Epithelial cell of esophagus (primary cell): ENCODE results near the gene P2RY2.

Experiments
- DNase-seq: peaks from one replicate; pipeline ENCODE4 v3.0.0; 2010; ENCODE audit warnings: low read depth
- H3K4me3 ChIP-seq: 2 replicates; pipeline ENCODE4 v1.5.1; 2011; ENCODE audit warnings: mild to moderate bottlenecking, low read length, control low read depth
- CTCF ChIP-seq: IDR thresholded peaks from 2 replicates; pipeline ENCODE4 v1.5.1; 2011; ENCODE audit warnings: low read depth, mild to moderate bottlenecking, low read length, control low read depth, inconsistent platforms; ENCODE audit not compliant: insufficient read depth; ENCODE audit errors: missing control alignments

P2RY2 gene

GRCh38 chr11:73280626-73281025 is 62.5 kb downstream of the P2RY2 start:
- no peak overlapping the region for H3K4me3 ChIP-seq
- DNase-seq = no peak
- TF ChIP-seq CTCF = no peak

GRCh38 chr11:73281201-73281741 is 63.2 kb downstream of the P2RY2 start:
- no peak for DNase-seq
- H3K4me3 ChIP-seq = no peak overlapping the region
- no peak for TF ChIP-seq CTCF

DNA sequence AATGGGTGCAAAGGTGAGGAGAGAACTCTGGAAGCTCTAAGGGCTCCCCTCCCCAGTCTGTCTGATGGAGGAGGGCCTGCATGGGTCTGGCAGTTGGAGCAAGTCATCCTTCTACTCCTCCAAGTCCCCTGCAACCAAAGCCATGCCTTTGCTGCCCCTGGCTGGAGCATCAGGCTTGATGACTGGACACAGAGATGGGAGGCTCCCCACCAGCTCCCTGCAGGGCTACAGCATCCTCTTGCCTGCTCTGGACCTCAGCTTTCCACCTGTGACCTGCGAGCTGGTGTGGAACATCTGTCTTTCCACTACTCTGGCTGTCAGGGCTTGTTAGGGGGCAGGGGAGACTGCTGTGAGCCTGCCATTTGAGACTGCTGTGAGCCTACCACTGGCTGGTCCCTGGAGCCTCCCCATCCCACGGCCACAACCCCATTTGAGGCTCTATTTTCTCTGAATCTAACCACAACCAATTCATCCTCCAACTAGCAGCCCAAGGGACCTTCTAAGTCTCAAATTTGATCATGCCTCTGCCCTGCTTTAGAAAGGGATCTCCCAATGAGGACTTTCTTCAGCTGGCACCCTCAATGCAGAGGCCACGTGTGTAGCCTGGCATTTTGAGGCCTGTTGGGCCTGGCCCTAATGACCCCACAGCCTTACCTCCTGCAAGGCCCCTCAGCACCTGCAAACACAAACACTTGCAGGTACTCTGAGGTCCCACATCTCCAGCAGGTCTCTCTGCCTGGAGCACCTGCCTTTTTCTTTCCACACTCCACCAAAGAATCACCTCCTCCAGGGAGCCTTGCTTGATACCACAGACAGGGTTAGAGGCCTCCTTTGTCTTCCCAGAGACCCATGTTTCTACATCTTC is 63.9 kb downstream of the P2RY2 start:
- no peak overlapping the region for H3K4me3 ChIP-seq
- TF ChIP-seq CTCF = no peak
- DNase-seq = no peak

GRCh38 chr11:73283276-73284000 is 65.4 kb downstream of the P2RY2 start:
- no peak for TF ChIP-seq CTCF
- no peak overlapping the region for H3K4me3 ChIP-seq
- peak; percentile 33 for DNase-seq

DNA sequence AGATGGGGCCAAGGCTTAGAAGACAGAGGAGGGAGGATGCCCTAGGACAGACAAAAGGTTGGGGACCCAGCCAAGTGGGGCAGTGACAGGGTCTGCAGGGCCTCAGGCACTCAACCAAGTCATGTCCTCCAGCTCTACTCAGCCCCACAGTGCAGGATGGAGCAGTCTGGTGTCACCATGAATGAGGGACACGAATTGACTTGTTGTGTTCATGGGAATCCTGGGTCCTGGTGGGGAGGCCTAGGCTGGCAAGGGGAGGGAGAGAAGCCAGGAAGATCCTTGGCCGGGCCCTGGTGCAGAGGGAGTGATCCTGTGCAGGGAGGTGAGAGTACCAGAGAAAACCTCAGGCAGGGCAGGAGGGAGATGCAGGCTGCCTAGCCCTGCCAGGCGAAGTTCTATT is 66.0 kb downstream of the P2RY2 start:
- no peak for TF ChIP-seq CTCF
- no peak overlapping the region for H3K4me3 ChIP-seq
- DNase-seq = no peak

DNA sequence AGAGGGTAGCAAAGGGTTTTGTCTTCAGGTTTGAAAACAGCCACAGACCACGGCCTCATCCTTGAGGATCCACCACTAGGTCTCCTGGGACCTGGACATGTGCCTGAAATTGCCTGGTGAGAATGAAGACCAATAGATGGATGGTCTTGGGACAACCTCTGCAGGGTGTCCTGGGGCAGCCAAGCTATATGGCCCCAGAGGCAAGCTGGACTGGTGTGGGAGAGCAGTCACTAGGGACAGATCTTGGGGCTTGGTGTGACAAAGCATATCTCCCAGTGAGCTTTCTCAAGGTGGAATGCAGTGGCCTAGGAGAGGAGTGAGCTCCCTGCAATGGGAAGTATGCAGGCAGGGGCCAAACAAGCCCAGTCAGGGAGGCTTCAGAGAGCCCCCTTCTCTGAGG is 67.6 kb downstream of the P2RY2 start:
- no peak for TF ChIP-seq CTCF
- no peak overlapping the region for H3K4me3 ChIP-seq
- no peak for DNase-seq
